ENCODE data around the gene ZFTA.

DNA sequence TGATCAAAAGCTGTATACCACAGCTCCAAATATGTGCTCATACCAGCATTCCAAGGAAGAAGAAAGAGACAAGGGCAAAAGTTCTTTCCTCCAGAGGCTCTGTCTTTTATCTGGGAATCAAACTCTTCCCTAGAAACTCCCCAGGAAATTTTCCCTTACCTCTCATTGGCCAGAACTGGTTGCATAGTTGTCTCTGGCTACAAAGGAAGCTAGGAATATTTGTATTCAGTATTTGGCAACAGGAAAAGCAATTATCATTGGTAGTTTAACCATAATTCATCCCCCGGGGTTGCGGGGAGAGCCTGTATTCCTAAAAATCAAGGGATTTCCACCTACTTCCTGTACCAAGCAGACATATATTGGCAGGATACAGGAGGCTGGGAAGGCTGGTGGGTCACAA is 10.5 kb upstream of the ZFTA start:
- TF ChIP-seq EZH2 (IDR thresholded peaks at IDR 0.05; ENCODE audit: borderline replicate concordance, low read depth, low read length, severe bottlenecking) (no peak), GATA2 (IDR thresholded peaks at IDR 0.05; ENCODE audit: insufficient read depth, insufficient read length, low read depth, low read length) (no peak), MAX (IDR thresholded peaks at IDR 0.05; ENCODE audit: insufficient read depth, insufficient read length) (no peak), FOS (IDR thresholded peaks at IDR 0.05; ENCODE audit: borderline replicate concordance, insufficient read depth, low read length) (no peak), CTCF (IDR thresholded peaks at IDR 0.05; ENCODE audit: extremely low read depth in 1 of 2, insufficient read depth in 1 of 2, low read depth in 1 of 2, low read length in 2 of 2) (no peak), MYC (IDR thresholded peaks at IDR 0.05; ENCODE audit: low read depth, low read length) (no peak), POLR2A (IDR thresholded peaks at IDR 0.05; ENCODE audit: low read depth, low read length) (no peak), POLR2AphosphoS5 (IDR thresholded peaks at IDR 0.05; ENCODE audit: insufficient read depth, low read depth, low read length) (no peak)
